GM12873 (cell line): Measurements from ENCODE around the gene PCMTD2.

Experiments
- TF ChIP-seq, protein P1 (sequence below): IDR thresholded peaks from 2 replicates; pipeline ENCODE4 v1.5.1; 2012; ENCODE audit warnings: low read depth, mild to moderate bottlenecking, moderate library complexity, low read length, control low read depth; ENCODE audit not compliant: insufficient read depth; ENCODE audit errors: missing control alignments

The PCMTD2 gene

DNA sequence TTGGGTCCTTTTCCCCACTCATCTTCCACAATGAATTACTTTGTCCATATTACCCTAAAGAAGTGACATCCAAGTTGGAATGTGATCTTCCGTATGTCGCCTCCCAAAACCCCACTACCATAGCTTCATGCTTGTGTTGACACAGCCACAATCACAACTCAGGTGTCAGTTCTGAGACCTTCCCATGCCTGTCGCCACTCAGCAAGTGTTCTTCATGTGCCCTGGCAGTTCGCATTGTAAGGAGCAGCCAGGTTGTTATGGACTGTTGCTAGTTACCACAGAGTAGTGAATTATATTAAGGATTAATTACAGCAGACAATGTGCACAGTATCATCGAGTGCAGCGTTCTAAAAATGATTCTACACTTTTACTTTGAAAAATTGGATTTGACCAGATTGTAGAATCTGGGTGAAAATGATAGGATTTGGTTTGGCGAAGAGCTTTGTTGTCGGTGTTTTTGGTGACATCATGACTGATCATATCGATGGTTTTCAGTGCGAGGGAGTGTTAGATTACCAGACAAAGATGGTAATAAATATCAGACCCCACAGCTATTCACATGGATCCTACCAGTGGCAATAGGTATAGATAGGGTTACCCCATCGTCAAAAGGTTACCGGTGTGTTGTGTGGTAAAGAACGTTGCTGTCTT is 1.7 kb downstream of the PCMTD2 start:
- TF ChIP-seq, protein P1, sequence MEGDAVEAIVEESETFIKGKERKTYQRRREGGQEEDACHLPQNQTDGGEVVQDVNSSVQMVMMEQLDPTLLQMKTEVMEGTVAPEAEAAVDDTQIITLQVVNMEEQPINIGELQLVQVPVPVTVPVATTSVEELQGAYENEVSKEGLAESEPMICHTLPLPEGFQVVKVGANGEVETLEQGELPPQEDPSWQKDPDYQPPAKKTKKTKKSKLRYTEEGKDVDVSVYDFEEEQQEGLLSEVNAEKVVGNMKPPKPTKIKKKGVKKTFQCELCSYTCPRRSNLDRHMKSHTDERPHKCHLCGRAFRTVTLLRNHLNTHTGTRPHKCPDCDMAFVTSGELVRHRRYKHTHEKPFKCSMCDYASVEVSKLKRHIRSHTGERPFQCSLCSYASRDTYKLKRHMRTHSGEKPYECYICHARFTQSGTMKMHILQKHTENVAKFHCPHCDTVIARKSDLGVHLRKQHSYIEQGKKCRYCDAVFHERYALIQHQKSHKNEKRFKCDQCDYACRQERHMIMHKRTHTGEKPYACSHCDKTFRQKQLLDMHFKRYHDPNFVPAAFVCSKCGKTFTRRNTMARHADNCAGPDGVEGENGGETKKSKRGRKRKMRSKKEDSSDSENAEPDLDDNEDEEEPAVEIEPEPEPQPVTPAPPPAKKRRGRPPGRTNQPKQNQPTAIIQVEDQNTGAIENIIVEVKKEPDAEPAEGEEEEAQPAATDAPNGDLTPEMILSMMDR: no peak

DNA sequence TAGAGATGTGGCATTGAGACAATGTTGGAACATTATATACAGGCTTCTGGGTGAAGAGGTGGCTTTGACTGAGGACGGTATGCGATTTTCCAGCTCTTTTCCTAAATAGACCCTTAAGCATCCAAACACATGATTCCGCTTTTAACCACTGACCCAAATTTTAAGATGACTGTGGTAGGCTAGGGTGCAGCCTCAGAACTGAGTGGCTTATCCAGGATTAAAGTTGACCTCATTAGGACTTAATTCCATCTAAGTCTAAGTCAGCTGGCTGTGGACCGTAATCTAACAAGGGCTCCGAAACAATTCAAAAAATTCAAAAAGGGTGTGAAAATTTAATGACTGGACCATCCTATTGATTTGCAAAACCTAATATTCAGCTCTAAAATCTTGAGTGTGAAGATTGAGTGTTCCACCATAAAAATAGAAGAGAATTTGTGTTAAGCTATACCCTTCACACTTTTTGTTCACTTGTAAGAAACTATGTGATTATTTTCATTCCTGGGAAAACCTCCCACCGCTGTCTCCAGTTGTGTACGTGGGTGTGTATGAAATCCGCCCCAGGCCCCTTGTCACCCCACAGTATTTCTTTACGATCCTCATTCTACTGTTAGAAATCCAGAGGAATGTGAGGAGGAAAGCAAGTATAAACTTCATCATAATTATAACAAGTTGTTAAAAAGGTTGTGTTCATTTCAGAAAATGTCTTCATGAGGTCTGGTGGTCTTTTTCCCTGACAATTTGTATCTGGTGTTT is 2.7 kb downstream of the PCMTD2 start:
- TF ChIP-seq, protein P1: no peak

GRCh38 chr20:64260239-64260638 is 4.7 kb downstream of the PCMTD2 start:
- TF ChIP-seq, protein P1: no peak

- TF ChIP-seq, protein P1: no peak
Observed at GRCh38 chr20:64261138-64261537, 5.6 kb downstream of the PCMTD2 start.

GRCh38 chr20:64264091-64264490 is 8.5 kb downstream of the PCMTD2 start:
- TF ChIP-seq, protein P1: no peak

DNA sequence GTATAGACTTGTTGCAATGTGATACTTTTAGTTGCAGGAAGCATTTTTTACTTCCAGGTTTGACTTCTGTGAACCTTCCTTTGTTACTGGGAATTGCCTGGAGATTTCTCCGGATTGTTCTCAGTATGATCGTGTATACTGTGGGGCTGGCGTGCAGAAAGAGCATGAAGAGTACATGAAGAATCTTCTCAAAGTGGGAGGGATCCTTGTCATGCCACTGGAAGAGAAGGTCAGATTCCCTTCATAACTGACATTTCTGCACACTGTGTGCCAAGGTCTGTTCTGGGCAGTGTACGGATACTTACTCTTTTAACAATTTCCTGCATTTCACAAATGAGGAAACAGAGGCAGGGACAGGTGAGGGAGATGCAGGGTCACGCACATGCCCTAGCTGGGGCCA is 9.7 kb downstream of the PCMTD2 start:
- TF ChIP-seq, protein P1: no peak

DNA sequence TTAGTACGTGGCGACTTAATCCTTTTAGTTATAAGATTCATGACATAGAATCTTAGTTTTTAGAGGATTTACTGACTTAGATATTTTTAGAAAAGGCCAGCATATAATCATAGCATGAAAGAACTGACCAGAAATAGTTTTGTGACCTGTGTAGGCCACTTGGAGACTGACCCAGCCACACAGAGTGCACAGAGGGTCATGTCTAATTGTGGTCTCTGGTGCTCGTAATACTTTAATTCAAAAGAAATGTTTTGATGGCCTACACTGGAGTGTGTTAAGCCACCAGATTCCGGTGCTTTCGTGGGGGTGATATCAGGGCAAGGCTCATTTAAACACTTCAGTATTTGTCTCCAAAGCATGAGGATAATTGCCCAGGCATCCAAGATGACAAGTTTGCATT is 11.4 kb downstream of the PCMTD2 start:
- TF ChIP-seq, protein P1: no peak
